Inflammatory macrophage treated with lipopolysaccharide for 1 hour (primary cell): ENCODE data around the gene TUBB.
"Not testable (repeated sequence)": the region's sequence is repeated elsewhere in the genome, so short reads cannot be mapped to it uniquely, and the experiment has no call there.

Experiments used
- DNase-seq, 2 donors: peaks; one replicate each; pipeline ENCODE4 v3.0.0-alpha.2; 2020 to 2022

Gene TUBB

DNA sequence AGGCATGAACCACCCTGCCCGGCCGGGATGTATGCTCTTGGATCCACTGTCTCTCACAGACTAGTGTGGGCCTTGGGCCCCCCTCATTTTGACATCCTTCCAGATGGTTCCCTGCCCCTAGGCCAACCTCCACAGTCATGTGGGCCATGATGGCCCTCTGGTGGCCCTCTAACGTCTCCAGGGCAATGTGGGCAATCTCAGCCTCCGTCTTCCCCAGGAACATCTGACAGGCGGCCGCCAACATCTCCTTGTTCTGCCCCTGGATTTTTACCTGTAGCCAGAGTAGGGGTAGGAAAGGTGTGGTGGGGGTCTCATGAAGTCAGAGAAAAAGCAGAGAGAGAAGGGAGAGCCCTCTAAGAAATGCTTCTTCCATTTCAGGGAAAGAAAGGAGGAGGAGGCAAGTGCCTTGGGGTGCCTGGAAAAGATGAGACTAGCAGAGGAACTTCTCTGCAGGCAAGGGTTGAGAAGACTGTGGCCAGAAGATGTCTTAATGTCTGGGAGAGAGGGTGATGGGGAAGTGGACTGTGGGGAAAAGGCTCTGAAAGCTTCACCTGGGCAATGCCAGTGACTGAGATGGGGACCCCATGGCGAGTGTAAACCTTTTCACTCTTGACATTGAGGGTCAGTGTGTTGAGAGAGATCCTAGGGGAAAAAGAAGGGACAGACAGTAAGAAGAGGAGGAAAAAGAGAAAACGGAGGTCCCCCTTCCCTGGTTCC, 21.1 kb downstream of the TUBB start:
- DNase-seq, result peak; percentile 42 to 43

DNA sequence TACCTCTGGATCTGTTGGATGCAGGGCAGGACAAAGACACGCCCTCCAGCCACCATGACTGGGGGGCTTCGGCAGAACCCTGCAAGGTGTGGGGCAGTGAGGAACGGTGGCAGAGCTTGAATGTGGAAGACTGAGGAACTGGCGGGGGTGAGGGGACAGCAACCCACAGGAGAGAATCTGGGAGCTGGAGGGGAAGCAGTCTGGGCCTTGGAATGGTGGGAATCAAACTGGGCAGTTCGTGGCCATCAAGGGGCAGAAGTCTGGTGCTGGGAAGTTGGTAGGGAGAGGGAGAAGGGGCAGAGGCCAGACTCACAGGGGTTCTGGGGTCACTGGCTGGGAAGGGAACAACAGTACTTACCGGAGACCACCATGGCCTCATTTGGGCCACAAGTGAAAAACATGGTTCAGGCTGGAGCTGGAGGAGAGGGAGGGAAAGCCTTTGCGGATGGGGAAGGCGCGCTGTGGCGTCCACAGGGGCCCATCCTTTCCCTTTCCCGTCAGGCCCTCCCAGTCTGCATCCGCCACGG, 21.7 kb downstream of the TUBB start:
- DNase-seq, result peak in 1 of 2 donors; percentile 46

DNA sequence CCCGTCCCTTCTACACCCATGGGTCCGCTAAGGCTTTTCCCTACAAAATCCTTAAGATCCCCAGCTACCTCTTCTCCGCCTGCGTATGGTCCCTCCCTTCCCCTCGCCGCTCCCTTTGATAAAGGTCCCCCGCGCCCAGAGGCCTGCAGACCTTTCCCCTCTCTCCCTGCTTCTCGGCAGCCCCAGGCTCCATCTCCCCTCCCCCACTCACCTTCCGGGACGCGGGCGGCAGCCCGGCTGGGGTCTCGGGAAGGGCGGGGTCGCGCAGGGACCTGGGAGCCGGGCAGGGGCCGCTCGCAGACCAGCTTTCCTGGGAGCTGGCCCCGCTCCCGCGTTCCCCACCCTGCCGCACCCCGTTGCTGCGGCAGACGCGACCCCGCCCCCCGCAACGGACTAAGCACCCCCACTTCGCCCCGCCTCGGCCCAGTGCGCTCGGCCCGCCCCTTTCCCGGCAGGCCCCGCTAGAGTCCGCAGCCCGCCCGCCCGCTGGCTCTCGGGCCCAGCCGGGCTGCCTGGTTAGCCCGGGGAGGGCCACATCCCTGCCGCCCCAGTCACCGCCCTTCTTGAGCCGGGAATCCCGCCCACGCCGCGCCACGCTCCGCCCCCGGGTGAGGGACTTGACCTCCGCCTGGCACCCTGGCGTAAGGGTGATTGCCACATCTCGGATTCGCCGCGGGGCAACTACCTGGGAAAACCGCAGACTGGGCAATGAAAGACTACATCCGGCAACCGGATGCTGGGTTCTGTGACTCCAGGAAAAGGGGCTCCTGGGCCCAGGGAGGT, 22.4 kb downstream of the TUBB start, which contains the start of gene FLOT1:
TSS of gene FLOT1 (minus strand) at position 372 of the 783 bp plus-strand sequence. CDS start 498 bp downstream, outside the sequence.
- DNase-seq, result peak; percentile 99 to 100

DNA sequence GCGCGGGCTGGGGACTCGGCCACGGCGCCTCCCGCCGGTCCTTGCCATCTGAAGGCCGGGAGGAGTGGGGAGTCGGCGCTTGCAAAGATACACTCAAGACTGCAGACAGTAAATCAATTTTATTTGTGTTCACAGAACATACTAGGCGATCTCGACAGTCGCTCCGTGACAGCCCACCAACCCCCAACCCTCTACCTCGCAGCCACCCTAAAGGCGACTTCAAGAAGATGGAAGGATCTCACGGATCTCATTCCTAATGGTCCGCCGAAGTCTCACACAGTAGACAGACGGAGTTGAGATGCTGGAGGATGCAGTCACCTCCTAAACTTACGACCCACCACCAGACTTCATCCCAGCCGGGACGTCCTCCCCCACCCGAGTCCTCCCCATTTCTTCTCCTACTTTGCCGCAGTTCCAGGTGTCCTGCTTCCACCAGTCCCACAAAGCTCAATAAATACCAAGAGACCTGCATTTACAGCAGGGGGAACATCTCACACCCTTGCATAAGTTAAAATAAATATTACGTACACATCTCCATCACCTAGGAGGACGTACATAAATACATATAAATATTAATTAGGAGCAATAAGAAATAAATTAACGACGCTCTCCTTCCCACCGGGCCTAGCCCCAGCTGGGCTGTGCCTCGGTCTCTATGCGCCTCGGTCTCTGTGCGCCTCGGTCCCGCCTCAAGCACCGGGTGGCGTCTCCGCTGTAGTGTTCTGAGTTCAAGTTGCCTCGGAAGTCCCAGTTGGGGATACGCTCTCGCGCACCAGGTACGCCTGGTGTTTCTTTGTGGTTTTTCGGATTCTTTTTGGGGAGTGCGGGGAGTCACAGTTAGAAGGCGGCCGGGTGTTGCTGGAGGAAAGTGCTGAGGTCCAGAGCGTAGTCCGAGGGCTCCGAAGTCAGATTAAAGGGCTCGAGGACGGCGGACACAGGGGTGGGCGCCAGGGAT, 23.2 kb downstream of the TUBB start:
- peak; percentile 24 to 40 for DNase-seq

DNA sequence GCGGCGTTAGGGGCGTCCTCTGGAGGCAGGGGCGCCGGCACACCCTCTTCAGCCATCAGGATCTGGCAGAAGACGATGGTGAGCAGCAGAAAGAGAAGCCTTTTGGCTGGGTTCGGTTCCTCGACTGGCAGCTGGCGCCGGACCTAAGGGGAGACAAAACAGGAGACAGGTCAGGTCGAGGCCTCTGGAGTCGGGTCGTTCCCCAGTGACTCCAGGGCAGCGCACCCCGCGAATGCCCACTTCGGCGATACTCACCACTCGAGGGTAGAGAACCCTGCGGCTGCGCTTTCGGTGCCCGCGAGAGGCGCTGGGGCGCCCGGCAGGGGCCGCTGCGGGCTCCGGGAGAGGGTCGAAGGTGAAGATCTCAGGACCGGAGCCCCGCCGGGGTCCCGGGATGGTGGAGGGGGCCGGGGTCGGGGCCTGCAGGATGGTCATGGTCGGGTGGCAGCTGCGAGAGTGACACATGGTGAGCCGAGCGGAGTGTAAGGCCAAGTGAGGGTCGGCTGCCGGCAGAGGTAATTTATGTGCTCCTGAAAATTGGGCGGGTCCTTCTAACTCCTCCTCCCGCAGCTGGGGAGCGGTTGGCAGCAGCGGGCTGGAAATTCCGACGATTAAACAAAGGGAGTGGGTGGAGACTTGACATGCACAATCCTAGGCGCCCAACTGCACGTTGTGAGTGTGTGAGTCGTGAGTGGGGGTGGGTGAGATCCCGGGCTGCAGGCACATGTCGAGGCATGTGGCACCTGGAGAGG, 24.1 kb downstream of the TUBB start, which contains the start of gene IER3:
TSS of gene IER3 (minus strand) at position 494 of the 752 bp plus-strand sequence. CDS start at position 465, 29 bp downstream.
- DNase-seq, result peak; percentile 97 to 99

DNA sequence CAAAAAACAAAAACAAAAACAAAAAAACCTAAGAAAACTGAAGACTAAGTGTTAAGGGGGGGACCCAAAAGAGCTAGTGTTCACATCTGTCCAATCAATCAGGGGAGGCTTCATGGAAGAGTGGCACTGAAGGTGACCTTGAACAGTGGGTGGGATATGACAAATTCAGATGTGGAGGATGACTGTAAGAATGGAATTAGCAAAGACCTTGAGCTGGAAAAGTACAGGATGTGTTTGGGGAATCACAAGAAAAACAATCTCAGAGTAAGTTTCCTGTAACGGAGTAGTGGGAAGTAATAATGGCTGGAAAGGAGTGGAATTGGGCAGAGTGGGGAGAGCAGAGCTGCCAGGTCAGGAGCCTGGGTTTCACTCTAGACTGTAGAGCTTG, 27.1 kb downstream of the TUBB start:
- DNase-seq, result peak in 1 of 2 donors; percentile 44

DNA sequence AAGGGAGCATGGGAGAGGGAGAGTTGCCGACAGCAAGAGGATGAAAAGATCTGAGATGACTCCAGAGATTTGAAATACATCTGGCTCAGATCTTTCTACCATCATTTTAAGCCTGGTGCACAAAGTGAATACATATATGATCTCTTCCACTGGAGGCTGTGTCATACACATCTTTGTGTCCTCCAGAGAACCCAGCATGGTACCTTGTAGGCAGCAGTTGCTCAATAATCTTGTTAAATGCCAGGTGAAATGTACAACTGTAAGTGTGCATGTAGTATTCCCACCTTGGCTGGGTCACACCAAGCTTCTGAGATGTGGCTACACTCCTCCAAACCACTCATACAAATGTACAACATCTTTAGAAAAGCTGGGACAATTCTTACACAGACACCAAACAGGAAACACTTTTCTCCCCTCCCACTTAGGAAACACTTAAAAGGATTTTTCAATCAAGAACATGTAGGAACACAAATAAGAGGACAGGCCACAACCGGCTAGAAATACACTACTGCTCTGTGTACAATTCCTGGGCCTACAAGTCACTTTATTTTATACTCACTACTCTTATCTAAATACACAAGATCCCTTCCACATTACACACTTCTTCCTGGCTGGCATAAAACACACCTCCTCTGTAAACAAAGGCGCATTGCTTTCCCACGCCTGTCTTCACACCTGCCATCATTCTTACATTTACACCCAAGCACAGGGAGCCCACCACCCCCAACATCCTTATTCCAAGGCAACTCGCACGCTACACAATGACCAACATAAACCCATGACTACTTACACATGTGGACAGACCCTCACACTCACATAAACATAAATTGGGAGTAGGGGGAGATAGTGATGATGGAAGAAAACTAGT, 28.0 kb downstream of the TUBB start:
- DNase-seq, result no peak

DNA sequence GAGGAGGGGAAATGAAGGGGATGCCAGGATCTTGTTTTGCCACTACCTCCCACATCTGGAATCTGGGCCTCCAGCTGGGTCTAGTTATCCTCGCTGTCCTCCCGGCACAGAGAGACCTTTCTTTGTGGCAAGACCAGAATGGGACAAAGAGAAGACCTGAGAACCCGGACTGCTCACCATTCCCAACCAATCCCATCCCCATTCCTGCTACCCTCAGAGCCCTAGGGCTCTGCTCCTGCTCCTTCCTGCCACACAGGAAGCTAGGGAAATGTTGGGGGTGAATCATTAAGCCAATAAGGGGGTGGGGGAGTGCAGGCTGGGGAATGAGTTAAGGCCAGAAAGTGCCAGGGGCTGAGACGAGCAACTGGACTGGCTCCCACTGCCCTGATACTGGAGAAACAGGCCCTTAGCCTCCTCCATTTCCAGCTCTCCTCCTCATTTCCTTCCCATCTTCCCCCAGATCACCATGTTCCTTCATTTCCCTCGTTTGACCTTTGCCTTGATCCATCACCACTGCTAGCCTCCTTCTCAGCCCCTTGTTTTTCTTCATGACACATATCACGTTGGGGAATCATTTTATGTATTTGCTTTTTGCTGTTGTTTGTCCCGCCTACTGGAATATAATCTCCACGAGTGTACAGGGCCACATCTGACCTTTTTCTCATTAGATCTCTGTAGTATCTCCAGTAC, 28.8 kb downstream of the TUBB start:
- DNase-seq, result no peak

DNA sequence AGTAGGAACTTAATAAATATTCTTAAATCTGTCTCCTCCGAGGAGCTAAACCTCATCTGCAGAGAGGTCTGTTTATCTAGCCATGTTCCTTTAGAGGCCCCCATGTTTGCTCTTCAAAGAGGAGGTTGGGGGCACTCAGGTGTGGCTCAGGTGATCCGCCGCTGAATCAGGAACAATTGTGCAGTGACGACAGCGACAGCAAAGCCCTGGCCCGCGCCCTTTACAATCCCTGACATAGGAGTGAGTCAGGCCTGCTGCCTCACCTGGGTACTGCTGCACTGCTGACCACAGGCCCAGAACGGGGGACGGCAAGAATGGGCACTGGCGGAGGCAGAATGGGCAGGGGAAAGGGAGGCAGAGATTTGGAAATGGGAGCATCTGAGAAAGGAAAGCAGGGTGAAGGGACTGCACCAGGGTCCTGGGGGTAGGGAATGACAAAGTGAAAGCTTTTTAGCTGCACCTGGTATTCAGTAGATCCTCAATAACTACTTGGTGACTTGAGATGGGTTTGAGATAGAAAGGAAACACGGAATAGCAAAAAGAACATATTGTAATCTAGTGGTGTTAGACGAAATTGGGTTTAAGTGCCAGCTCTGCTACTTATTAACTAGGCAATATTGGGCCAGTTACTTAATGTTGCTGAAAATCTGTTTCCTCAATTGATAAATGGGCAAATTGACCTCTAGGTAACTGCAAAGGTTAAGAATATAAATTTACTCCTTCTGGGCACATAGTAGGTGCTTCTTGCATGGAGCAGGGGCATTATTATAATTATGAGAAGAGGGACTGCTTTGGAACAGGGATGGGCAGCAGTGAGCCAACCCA, 29.6 kb downstream of the TUBB start:
- DNase-seq, result no peak

DNA sequence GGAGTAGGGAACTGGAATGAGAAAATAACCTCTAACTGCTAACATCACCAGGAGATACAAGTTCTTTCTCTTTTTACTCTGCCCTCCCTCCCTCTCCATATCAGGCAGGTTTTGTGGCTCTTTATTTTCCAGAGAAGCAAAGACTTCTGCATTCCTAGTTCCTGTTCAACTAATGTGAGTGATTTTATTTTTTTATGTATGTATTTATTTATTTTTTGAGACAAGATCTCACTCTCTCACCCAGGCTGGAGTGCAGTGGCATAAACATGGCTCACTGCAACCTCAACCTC, 30.2 kb downstream of the TUBB start:
- peak in 1 of 2 donors; percentile 24 for DNase-seq

DNA sequence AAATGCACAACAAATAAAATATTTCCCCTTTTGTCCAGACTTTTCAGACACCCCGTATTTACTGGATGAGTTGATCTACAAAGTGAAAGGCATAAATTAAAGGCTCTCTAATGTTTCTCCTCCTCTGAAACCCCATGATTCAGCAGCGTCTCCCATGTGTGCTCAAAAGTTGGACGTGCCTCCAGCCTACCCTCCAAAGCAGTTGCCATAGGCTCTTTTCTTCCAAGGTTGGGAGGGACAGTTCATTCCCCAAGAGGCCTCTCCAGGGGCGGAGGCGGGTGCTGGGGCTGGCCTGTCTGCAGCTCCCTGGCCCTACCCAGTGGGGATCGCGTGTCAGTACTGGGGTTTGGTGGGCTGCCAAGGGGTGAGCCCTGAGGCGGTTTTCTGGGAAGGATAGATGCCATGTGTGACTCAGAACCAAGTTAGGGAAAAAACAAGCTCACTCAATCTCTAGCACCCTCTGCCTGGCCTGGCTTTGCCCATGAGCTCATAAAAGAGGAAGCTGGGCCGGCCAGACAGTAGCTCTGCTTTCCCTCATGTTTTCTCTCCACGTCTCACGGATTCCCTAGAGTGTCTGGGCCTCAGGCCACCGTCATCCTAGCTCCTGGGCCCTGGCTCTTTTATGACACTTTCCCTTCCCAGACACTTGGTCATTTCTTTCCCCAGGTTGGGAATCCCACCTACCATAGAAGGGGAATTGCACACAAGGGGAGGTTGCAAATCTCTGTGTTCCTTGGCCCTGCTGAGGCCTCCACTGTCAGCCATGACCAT, 32.2 kb downstream of the TUBB start:
- peak; percentile 93 to 97 for DNase-seq

DNA sequence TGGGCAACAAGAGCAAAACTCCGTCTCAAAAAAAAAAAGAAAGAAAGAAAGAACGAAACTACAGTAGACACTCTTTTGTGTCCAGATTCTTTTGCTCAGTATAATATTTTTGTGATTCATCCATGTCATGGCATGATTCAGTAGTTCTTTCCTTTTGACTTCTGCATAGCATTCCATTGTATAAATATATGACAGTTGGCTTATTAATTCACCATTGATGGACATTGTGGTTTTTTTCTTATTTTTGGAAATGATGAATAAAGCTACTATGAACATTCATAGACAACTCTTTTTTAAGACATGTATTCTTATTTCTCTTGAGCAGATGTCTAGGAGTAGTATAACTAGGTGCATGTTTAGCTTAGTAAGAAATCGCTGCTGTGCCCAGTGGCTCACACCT, 34.5 kb downstream of the TUBB start:
- DNase-seq, result no peak

DNA sequence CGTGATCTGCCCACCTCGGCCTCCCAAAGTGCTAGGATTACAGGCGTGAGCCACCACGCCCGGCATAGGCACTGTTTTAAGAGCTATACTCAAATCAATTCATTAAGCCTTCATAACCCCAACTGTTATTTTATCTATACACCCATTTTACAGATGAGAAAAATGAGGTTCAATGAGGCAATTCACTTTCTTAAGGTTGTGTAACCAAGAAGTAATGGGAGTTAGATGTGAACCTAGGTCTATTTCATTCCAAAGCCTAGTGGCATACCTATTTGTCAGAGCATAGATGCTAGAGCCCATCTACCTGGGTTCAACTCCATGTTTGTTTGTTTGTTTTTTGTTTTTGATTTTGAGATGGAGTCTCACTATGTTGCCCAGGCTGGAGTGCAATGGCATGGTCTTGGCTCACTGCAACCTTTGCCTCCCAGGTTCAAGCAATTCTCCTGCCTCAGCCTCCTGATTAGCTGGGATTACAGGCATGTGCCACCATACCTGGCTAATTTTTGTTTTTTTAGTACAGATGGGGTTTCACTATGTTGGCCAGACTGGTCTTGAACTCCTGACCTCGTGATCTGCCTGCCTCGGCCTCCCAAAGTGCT, 36.4 kb downstream of the TUBB start:
- DNase-seq, result not testable (repeated sequence)

DNA sequence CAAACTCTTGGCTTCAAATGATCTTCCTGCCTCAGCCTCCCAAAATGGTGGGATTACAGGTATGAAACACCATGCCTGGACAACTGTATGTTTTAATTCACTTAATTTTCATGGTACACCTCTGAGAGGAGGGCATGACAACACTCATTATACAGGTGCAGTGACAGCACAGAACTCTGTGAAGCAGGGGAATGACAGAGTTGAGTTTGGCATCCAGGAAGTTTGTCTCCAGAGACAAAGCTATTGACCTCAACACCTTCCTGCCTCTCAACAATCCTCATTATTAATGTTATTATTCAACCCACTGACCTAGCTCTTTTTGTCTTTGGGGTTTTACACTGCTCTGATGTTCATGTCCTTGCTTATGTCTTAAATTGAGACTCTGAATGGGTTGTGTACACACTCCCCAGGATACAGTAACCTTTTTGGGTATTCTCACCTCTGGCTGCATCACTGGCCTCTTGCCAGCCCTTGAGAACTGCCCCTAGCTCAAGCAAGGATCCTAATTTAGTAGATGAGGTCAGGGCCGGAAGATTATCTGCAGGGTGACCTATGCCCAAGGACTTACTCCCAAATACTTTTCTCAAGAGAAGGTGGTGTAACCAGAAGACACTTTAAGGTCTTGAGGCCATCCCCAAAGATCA, 37.2 kb downstream of the TUBB start:
- DNase-seq, result no peak

DNA sequence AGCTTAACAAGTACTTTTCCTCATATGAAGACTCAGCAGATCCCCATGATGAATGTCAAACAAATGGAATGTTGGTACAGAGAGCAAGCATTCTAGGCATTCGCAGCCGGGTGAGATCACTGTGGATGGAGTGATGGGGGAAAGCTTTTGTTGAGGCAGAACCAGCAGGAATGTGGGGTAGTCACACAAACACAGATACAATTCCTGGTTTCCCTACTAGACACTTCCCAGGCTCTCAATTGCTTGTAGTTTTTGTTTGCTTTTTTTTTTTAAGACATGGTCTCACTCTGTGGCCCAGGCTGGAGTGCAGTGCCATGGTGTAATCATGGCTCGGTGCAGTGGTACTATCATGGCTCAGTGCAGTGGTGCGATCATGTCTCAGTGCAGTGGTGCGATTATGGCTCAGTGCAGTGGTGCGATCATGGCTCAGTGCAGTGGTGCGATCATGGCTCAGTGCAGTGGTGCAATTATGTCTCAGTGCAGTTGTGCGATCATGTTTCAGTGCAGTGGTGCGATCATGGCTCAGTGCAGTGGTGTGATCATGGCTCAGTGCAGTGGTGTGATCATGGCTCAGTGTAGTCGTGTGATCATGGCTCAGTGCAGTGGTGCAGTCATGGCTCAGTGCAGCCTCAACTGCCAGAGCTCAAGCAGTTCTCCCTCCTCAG, 39.6 kb downstream of the TUBB start:
- DNase-seq, result no peak

DNA sequence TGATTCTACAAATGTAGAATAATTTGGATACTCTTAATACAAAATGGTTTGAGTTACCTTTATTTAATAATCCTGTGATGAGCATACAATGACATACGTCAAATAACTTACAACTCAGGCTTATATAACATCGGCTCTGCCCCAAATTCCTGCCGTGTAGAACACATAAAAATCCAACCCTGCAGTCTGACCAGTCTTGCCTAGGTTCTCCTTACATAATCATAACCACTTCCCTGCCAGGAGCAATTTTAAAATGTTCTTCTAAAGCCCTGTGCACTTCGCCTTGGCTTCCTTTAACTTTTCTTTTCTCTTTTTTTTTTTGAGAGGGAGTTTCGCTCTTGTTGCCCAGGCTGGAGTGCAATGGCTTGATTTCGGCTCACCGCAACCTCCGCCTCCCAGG, 40.4 kb downstream of the TUBB start:
- DNase-seq, result peak in 1 of 2 donors; percentile 24

DNA sequence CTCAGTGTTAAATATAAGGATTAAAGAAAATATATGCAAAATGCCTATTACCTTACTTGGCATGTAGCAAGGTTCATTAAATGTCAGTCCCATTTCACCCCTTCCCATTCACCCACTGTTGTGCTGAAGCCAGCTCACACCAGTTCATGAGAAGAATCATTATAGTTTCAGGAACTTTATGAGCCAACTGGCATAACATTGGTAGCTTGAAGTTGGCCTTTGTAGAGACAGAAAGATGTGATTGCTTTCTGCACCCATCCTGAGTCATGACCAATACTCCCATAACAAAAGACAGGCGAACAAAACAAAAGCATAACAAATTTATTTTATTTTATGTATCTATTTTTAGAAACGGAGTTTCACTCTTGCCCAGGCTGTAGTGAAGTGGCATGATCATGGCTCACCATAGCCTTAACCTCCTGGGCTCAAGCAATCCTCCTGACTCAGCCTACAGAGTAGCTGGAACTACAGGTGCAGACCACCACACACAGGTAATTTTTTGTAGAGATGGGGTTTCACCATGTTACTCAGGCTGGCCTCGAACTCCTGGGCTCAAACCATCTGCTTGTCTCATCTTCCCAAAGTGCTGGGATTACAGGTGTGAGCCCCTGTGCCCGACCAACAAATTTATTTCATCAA, 41.8 kb downstream of the TUBB start:
- DNase-seq, result no peak
